Endometrial microvascular endothelial cells (primary cell): ENCODE measurements around the gene GFY. TPM values are rescaled to one million over a fixed set of nuclear protein-coding genes. Genes with fewer than 3 reads are reported as not detected.

Experiments used
- in situ Hi-C: cut with HindIII; loops from 2 replicates; pipeline ENCODE4 v1.10.0; 2017; ENCODE audit warnings: low sequenced_read_pairs, low pct_unique_long_range_greater_than_20kb; ENCODE audit errors: inconsistent ontology term
- total RNA-seq: library from RNA; depleted of rRNA; stranded (reverse); fragments of >200 nt; gene quantifications from one replicate; pipeline ENCODE4 v1.2.3, GENCODE V29; 2015; ENCODE audit errors: inconsistent ontology term

GFY gene
- total RNA-seq, 1 donor from 2014 or later = not detected

GRCh38 chr19:49423071-49423984 is 1.9 kb upstream of the GFY start, which contains the start of gene PTH2:
Gene PTH2, minus strand, starts transcription at chr19:49423441. Its CDS starts 102 bp downstream, at chr19:49423339.
- in situ Hi-C loops = no loop called here

- in situ Hi-C loops = no loop called here
These were observed 1.2 kb upstream of the GFY start for GRCh38 chr19:49423985-49424303.

GRCh38 chr19:49425922-49426592 is 869 bp downstream of the GFY start:
- in situ Hi-C loops = no loop called here

GRCh38 chr19:49427339-49427738 is 2.2 kb downstream of the GFY start:
- in situ Hi-C loops = no loop called here

- in situ Hi-C loops = no loop called here
These were observed 2.8 kb downstream of the GFY start for GRCh38 chr19:49427855-49428546.

GRCh38 chr19:49428547-49429451 is 3.6 kb downstream of the GFY start:
- in situ Hi-C loops = no loop called here

DNA sequence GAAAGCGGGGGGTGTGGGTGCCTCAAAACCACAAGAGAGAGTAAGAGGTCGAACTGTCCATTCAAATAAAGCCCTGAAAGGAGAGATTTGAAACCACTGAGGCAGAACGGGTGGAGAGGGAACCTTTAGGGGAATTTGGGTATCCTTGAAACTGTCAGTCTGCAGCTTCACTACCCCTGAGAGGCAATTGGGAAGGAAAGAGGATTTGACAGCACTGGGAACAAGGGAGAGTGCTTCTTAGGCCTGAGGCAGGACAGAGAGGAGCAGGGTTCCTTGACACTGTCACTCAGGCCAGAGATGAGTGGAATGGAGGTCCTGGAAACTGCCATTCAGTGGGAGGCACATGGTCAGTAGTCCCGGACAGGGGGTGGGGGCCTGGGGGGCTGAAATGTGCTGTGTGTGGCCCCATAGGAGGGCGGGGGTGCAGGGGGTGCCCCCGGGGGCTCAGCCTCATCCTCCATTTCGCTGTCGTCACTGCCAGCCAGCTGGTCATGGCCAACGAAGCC is 5.0 kb downstream of the GFY start:
- in situ Hi-C loops = no loop called here

DNA sequence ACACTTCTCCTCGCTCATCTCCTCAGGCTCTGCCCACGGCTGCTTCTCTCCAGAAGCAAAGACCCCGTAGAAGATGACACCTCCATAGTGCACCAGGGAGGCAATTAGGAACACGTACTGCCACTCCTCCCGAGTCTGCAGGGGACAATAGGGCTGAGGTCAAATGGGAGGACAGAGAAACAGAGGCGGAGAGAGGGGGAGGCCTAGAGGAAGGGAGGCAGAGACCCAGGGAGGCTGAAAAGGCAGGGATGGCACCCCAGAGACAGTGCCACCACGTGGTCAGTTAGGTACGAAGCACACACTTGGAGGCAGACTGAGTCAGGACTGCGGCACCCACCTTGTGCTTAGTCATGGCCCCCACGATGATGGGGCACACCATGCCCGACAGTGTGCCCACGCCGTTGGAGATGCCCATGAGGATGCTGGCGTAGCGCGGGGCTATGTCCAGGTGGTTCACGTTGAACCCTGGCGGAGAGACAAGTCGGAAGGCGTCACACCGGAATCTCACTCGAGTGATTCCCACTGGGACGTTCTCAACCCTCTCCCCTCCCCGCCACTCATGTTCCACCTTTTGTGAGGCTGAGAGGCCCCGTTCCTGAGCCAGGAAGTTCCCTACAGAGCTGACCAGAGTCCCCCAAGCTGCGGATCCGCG is 5.6 kb downstream of the GFY start:
- in situ Hi-C loops = no loop called here

DNA sequence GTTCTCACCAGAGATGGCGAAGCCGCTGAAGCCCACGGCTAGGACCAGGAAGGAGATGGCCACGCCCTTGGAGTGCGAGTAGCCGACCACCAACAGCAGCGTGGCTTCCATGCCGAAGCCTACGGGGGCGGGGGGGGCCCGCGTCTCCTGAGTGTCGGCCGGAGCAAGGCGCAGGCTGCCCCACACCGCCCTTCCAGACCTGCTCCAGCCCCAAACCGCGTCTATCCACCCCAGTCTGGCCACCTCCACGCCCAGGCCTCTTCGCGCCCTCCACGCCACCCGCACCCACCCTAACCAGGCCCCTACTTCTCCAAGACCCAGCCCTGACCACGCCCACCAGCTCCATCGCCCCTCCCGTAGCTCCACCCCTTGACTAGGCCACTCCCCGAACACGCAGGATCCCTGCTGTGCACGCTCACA is 6.2 kb downstream of the GFY start:
- in situ Hi-C loops = no loop called here

GRCh38 chr19:49432141-49433073 is 7.2 kb downstream of the GFY start:
- in situ Hi-C loops = no loop called here

DNA sequence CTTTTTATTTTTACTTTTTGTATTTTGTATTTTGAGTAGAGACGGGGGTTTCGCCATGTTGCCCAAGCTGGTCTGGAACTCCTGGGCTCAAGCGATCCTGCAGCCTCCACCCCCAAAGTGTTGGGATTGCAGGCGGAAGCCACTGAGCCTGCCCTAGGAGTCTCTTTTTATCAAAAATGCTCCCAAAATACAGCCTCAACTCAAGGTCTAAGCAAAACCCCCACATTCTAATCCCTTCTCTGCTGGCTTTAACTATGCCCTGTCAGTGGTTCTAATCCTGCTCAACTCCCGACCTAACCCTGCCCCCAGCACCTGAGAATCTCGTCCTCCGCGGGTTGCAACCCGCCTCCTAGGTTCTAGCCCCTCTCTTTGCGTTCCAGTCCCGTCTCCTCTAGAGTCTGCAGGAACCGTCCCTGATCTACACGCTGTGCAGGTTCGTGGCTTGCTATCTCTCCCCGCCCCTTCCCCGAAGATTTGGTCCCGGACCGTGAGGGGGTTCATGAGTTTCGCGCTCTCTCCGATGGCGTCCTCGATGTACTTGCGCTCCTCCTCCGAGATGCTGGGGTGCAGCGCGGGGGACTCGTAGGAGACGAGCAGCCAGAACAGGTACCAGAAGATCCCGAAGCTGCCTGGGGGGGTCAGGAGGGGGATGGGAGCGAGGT is 8.2 kb downstream of the GFY start:
- in situ Hi-C loops = no loop called here

- in situ Hi-C loops = no loop called here
These were observed 9.9 kb downstream of the GFY start for GRCh38 chr19:49434907-49435583.

- in situ Hi-C loops = no loop called here
These were observed 10.5 kb downstream of the GFY start for GRCh38 chr19:49435670-49436069.

DNA sequence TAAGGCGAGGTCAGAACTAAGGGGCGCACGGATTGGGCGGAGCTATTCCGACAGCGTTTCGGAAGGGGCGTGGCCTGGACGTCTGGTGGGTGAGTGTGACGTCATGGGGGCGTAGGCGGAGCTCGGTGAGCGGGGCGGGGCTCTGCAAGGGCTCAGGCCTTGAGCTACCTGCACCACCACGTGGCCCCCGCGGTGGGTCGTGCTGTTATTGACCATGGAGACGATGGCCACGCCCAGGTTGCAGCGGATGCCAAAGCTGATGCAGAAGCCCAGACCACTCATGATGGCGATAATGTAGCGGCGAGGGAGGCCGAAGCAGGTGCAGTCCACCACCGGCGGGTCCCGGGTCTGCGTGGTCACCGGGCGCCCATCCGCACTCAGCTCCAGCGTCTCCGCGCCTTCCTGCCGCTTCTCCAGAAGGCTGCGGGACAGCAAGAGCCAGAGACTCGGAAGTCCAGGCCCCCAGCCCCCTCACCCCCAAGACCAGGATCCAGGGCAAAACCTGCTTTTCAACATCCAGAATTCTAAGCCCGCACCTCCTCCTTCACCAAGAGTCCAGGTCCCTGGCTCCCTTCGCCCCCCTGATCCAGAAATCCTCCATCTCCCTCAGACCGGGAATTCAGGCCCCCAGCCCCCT is 11.3 kb downstream of the GFY start:
- in situ Hi-C loops = no loop called here

- in situ Hi-C loops = no loop called here
These were observed 12.0 kb downstream of the GFY start for GRCh38 chr19:49437231-49437630.

DNA sequence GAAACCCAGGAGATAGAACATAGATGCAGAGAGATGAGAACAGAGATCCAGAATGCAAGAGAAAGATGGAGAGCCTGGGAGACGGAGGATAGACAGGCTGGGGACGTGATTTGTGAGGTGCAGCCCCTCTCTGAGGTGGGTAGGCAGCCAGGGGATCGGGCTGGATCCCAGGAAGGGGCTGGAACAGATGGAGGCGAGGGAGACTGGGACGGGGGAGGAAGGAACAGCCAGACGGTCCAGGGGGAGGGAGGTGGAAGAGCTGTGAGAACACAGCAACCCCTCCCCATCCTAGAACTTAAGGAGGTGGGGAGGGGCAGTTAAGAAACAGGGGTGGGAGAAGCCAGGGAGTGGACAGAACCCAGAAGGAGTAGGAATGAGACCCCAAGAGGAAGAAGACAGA is 13.1 kb downstream of the GFY start:
- in situ Hi-C loops = no loop called here
